ENCODE data around the gene ZNF169.
"Not testable (repeated sequence)": the region's sequence is repeated elsewhere in the genome, so short reads cannot be mapped to it uniquely, and the experiment has no call there.

ZNF169 gene

DNA sequence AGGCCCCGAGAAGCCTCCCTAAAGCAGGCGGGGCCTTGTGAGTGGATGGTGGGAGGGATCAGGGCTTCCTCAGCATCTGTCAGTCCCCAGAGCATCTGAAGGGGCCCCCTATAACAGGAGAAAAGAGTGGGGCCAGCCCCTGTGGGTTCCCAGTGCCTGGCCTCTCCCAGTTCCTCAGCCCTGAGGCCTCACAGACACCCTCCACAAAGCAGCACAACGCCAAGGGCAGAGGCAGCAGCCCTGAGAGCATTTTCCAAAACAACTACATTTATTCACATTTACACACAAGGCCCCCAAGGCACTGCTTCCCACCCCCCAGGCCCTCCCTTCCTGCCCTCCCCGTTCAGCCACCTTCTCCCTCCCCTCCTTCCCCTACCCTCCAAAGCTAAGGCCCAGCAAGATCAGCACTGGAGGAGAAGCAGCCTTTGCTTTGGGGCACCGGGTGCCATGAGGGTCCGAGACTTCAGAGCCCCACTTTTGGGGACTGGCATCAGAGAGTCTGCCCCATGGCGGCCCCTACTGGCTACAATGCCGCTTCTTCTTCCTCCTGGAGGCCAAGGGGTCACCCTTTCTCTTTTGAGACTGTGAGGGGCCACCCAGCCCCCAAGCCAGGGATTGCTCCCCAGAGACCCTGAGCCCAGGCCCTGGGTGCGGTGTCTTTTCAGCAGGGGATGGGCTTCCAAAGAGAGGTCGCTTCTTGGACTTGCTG lies 59.0 kb downstream of the ZNF169 start:
- H3K4me3 ChIP-seq (ENCODE audit: low read depth in 1 of 2, low read length in 2 of 2); H3K36me3 ChIP-seq (ENCODE audit: insufficient read depth, low read length); H3K27me3 ChIP-seq (ENCODE audit: insufficient read depth, low read length, poor library complexity); H3K9me3 ChIP-seq (ENCODE audit: insufficient read depth, low read length, severe bottlenecking); H3K9ac ChIP-seq (ENCODE audit: low read depth, low read length); ATAC-seq (ENCODE audit: insufficient read depth, low read depth); H4K20me1 ChIP-seq (ENCODE audit: insufficient read depth, low read length); H3K79me2 ChIP-seq (ENCODE audit: insufficient read depth, low read length); H3K4me2 ChIP-seq (ENCODE audit: insufficient read depth, low read length); H3K4me1 ChIP-seq (ENCODE audit: insufficient read depth, low read length); H2AFZ ChIP-seq (ENCODE audit: low read depth, low read length); DNase-seq; H3K27ac ChIP-seq (ENCODE audit: low read length): not testable (repeated sequence)

DNA sequence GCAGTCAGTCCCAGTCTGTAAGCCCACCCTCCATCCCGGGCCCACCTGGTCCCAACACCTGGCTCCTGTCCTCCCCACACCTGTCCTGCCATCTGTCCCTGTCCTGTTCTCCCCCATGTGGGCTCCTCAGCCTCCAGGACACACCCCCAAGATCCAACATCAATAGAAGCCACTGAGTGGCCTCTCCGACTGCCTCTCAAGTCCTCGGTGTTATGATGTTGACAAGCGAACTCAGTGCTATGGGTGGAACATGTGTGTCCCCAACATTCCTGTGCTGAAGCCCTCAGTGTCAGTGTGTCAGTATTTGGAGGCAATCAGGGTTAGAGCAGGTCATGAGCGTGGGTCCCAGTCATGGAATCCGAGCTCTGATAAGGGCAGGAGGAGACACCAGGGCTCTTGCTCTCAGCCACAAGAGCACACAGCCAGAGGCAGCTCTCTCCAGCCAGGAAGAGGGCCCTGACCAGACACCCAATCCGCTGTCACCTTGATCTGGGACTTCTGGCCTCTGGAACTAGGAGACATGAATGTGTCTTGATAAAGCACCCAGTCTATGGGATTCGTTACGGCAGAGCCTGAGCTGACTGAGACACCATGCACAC lies 63.3 kb downstream of the ZNF169 start:
- H4K20me1 ChIP-seq (ENCODE audit: insufficient read depth, low read length); ATAC-seq (ENCODE audit: insufficient read depth, low read depth); H3K27me3 ChIP-seq (ENCODE audit: insufficient read depth, low read length, poor library complexity); H3K79me2 ChIP-seq (ENCODE audit: insufficient read depth, low read length); H3K27ac ChIP-seq (ENCODE audit: low read length); H3K4me1 ChIP-seq (ENCODE audit: insufficient read depth, low read length); H3K4me2 ChIP-seq (ENCODE audit: insufficient read depth, low read length); H3K9me3 ChIP-seq (ENCODE audit: insufficient read depth, low read length, severe bottlenecking); H3K4me3 ChIP-seq (ENCODE audit: low read depth in 1 of 2, low read length in 2 of 2); DNase-seq; H3K36me3 ChIP-seq (ENCODE audit: insufficient read depth, low read length); H3K9ac ChIP-seq (ENCODE audit: low read depth, low read length); H2AFZ ChIP-seq (ENCODE audit: low read depth, low read length): not testable (repeated sequence)

DNA sequence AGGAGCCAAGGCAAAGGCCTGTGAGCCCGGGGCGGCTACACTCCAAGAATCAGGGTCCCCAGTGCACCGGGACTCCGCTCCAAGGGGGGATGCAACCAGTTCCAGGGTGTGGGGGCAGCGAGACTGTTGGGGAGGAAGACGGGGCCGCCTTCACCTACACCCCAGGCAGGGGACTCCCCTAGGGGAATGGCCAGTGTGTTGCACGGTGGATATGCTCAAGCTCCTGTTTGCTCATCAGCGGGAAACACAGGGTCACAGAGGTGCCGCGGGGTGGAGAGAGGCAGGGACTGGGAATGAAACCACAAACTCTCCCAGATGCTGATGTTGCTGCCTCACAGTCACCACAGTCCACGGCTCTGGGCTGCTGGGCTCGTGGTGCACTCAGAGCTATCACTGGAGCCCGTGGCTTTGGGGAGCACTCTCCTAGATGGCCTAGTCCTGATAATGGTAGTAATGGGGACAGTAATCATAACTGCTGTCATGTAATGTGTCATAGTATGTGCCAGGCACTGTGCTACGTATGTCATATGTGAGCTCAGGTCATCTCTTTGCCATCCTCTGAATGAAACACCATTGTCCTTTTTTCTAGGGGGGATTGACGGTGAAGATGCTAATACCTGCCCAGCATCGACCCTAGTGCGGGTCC lies 64.2 kb downstream of the ZNF169 start:
- H3K9ac ChIP-seq (ENCODE audit: low read depth, low read length); DNase-seq; H3K4me3 ChIP-seq (ENCODE audit: low read depth in 1 of 2, low read length in 2 of 2); H3K79me2 ChIP-seq (ENCODE audit: insufficient read depth, low read length); H3K27ac ChIP-seq (ENCODE audit: low read length); H3K36me3 ChIP-seq (ENCODE audit: insufficient read depth, low read length); H3K4me2 ChIP-seq (ENCODE audit: insufficient read depth, low read length); H3K9me3 ChIP-seq (ENCODE audit: insufficient read depth, low read length, severe bottlenecking); H3K27me3 ChIP-seq (ENCODE audit: insufficient read depth, low read length, poor library complexity); ATAC-seq (ENCODE audit: insufficient read depth, low read depth); H2AFZ ChIP-seq (ENCODE audit: low read depth, low read length); H3K4me1 ChIP-seq (ENCODE audit: insufficient read depth, low read length); H4K20me1 ChIP-seq (ENCODE audit: insufficient read depth, low read length): not testable (repeated sequence)

DNA sequence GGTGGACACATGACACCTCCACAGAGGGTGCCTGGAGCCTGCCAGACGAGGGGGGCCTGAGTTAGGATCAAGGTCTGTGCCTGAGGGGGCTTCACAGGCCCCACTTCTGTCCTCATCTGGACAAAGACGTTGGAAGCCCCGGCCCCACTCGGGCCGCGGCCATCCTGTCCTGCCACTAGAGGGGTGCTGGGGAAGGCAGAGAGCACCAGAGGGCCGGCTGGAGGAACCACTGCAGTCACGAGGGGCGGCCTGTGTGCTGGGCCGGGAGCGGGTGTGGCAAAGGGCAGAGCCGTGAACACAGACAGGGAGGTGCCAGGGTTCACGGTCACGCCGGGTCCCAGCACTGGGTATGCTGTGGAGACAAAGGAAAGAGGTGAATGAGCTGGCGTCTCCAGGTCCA lies 66.5 kb downstream of the ZNF169 start:
- not testable (repeated sequence) for ATAC-seq (ENCODE audit: insufficient read depth, low read depth); H3K4me1 ChIP-seq (ENCODE audit: insufficient read depth, low read length); H3K79me2 ChIP-seq (ENCODE audit: insufficient read depth, low read length); H2AFZ ChIP-seq (ENCODE audit: low read depth, low read length); H3K4me2 ChIP-seq (ENCODE audit: insufficient read depth, low read length); H3K4me3 ChIP-seq (ENCODE audit: low read depth in 1 of 2, low read length in 2 of 2); DNase-seq; H3K27me3 ChIP-seq (ENCODE audit: insufficient read depth, low read length, poor library complexity); H3K27ac ChIP-seq (ENCODE audit: low read length); H3K36me3 ChIP-seq (ENCODE audit: insufficient read depth, low read length); H4K20me1 ChIP-seq (ENCODE audit: insufficient read depth, low read length); H3K9me3 ChIP-seq (ENCODE audit: insufficient read depth, low read length, severe bottlenecking); H3K9ac ChIP-seq (ENCODE audit: low read depth, low read length)

DNA sequence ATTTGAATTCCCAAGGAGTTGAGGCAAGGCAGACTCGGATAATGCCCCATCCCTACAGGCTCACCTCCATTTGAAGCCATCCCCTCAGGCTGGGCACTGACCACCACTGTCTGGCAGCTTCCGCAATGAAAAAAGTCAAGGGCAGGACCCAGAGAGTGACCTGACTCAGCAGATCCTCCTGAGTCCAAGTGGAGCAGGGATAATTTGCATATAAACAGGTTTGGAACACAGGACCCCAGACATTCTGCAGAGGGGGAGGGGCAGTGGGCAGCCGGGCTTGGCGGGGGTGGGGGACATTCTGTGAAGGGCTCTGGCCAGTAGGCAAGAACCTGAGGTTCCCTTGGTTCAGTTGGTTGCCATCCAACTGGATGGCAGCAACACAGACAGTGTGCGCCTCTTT lies 69.4 kb downstream of the ZNF169 start, which contains the start of gene NUTM2F:
Gene NUTM2F (minus strand): TSS at position 101 of the 400 bp plus-strand sequence. CDS start 21 bp downstream, at position 80.
- H3K27me3 ChIP-seq (ENCODE audit: insufficient read depth, low read length, poor library complexity); H3K79me2 ChIP-seq (ENCODE audit: insufficient read depth, low read length); H3K4me1 ChIP-seq (ENCODE audit: insufficient read depth, low read length); H3K9me3 ChIP-seq (ENCODE audit: insufficient read depth, low read length, severe bottlenecking); H3K9ac ChIP-seq (ENCODE audit: low read depth, low read length); ATAC-seq (ENCODE audit: insufficient read depth, low read depth); H3K36me3 ChIP-seq (ENCODE audit: insufficient read depth, low read length); H3K4me3 ChIP-seq (ENCODE audit: low read depth in 1 of 2, low read length in 2 of 2); H2AFZ ChIP-seq (ENCODE audit: low read depth, low read length); H3K27ac ChIP-seq (ENCODE audit: low read length); H4K20me1 ChIP-seq (ENCODE audit: insufficient read depth, low read length); DNase-seq; H3K4me2 ChIP-seq (ENCODE audit: insufficient read depth, low read length): not testable (repeated sequence)

DNA sequence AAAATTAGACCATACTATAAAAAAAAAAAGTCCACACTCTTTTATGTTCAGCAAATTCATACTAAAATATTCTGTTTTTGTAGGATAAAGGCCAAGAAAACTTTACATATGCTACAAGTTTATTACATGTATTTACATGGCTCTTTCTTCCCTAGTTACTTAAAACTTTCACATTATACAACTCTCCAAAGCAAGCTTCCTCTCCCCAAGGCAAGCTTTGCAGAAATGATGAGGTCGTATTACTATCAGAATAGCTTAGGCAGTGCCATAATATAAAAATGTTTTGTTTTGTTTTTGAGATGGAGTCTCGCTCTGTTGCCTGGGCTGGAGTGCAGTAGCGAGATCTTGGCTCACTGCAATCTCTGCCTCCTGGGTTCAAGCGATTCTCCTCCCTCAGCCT lies 77.3 kb downstream of the ZNF169 start:
- H3K4me3 ChIP-seq (ENCODE audit: low read depth in 1 of 2, low read length in 2 of 2); ATAC-seq (ENCODE audit: insufficient read depth, low read depth); H2AFZ ChIP-seq (ENCODE audit: low read depth, low read length): not testable (repeated sequence)

DNA sequence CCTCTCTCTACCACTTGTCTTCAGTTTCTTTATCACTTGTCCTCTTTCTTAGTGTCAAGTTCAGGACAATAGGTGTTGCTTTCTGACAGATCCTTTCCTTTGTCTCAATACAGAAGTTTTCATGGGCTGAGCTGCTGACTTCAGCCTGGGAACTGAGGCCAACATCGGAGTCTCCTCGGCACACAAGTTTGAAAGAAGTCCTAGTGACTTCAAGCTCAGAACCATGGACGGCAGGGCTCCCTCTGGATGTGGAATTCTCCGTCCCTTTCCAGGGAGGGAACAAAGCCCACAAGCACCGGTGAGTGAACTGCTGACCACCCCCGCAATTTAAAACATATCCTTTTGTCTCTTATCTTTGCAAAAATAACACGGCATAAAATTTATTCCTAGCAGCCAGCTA lies 79.6 kb downstream of the ZNF169 start:
- not testable (repeated sequence) for ATAC-seq (ENCODE audit: insufficient read depth, low read depth); H2AFZ ChIP-seq (ENCODE audit: low read depth, low read length); DNase-seq; H3K4me1 ChIP-seq (ENCODE audit: insufficient read depth, low read length); H3K36me3 ChIP-seq (ENCODE audit: insufficient read depth, low read length); H3K4me3 ChIP-seq (ENCODE audit: low read depth in 1 of 2, low read length in 2 of 2); H3K4me2 ChIP-seq (ENCODE audit: insufficient read depth, low read length); H3K9me3 ChIP-seq (ENCODE audit: insufficient read depth, low read length, severe bottlenecking); H3K27me3 ChIP-seq (ENCODE audit: insufficient read depth, low read length, poor library complexity); H3K9ac ChIP-seq (ENCODE audit: low read depth, low read length); H4K20me1 ChIP-seq (ENCODE audit: insufficient read depth, low read length); H3K27ac ChIP-seq (ENCODE audit: low read length); H3K79me2 ChIP-seq (ENCODE audit: insufficient read depth, low read length)

More for the DNA sequence above, 77.3 kb downstream of the ZNF169 start:
- not testable (repeated sequence) for DNase-seq; H3K9me3 ChIP-seq (ENCODE audit: insufficient read depth, low read length, severe bottlenecking); H4K20me1 ChIP-seq (ENCODE audit: insufficient read depth, low read length); H3K27ac ChIP-seq (ENCODE audit: low read length); H3K27me3 ChIP-seq (ENCODE audit: insufficient read depth, low read length, poor library complexity); H3K4me2 ChIP-seq (ENCODE audit: insufficient read depth, low read length); H3K9ac ChIP-seq (ENCODE audit: low read depth, low read length); H3K36me3 ChIP-seq (ENCODE audit: insufficient read depth, low read length); H3K4me1 ChIP-seq (ENCODE audit: insufficient read depth, low read length); H3K79me2 ChIP-seq (ENCODE audit: insufficient read depth, low read length)

DNA sequence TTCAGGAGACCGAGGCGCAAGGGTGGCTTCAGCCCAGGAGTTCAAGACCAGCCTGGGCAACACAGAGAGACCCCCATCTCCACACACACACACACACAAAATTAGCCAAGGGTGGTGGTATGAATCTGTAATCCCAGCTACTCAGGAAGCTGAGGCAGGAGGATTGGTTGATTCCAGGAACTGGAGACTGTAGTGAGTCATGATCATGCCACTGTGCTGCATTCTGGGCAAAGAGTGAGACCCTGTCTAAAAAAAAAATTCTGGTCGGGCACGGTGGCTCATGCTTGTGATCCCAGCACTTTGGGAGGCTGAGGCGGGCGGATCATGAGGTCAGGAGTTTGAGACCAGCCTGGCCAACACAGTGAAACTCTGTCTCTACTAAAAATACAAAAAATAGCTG lies 80.6 kb downstream of the ZNF169 start:
- not testable (repeated sequence) for H4K20me1 ChIP-seq (ENCODE audit: insufficient read depth, low read length); H3K36me3 ChIP-seq (ENCODE audit: insufficient read depth, low read length); ATAC-seq (ENCODE audit: insufficient read depth, low read depth); H3K27ac ChIP-seq (ENCODE audit: low read length); H2AFZ ChIP-seq (ENCODE audit: low read depth, low read length); H3K9me3 ChIP-seq (ENCODE audit: insufficient read depth, low read length, severe bottlenecking); H3K4me3 ChIP-seq (ENCODE audit: low read depth in 1 of 2, low read length in 2 of 2); DNase-seq; H3K4me1 ChIP-seq (ENCODE audit: insufficient read depth, low read length); H3K79me2 ChIP-seq (ENCODE audit: insufficient read depth, low read length); H3K9ac ChIP-seq (ENCODE audit: low read depth, low read length); H3K4me2 ChIP-seq (ENCODE audit: insufficient read depth, low read length); H3K27me3 ChIP-seq (ENCODE audit: insufficient read depth, low read length, poor library complexity)

All from DND-41 (cell line).